PC-3 (cell line): ENCODE data around the gene FOXM1.

Experiments used
- EZH2phosphoT487 ChIP-seq: fragments of 300-600 bp; sonication (generic); IDR thresholded peaks from 2 replicates; pipeline ENCODE4 v1.6.1; 2018; ENCODE audit warnings: mild to moderate bottlenecking, antibody characterized with exemption, low read length, borderline replicate concordance
- TF ChIP-seq, protein P1 (sequence below): fragments of 300-600 bp; sonication (generic); conservative IDR thresholded peaks from 2 replicates; pipeline ENCODE4 v1.5.1; 2017; ENCODE audit warnings: antibody characterized with exemption, low read depth, mild to moderate bottlenecking, low read length

DNA sequence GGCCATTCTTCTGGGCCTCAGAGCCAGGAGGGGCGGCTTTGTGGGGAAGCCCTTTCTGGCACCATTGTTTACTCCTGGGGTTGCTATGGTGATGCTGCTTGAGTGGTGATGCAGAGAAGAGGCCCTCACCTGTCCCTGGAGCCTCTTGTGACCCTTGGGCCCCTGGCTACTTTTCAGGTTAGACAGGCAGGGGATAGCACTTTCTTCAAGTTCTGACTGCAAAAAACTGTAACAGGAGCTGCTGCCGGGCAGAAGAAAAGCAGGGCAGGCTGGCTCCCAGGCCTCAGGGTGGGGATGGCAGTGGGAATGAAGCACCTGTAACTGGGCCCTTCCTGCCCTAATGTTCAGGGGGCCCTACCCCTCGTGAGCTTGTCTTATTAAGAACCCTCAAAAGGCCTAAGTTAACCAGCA, 19.9 kb downstream of the FOXM1 start, which contains the start of gene TEX52:
- TF ChIP-seq, protein P1, sequence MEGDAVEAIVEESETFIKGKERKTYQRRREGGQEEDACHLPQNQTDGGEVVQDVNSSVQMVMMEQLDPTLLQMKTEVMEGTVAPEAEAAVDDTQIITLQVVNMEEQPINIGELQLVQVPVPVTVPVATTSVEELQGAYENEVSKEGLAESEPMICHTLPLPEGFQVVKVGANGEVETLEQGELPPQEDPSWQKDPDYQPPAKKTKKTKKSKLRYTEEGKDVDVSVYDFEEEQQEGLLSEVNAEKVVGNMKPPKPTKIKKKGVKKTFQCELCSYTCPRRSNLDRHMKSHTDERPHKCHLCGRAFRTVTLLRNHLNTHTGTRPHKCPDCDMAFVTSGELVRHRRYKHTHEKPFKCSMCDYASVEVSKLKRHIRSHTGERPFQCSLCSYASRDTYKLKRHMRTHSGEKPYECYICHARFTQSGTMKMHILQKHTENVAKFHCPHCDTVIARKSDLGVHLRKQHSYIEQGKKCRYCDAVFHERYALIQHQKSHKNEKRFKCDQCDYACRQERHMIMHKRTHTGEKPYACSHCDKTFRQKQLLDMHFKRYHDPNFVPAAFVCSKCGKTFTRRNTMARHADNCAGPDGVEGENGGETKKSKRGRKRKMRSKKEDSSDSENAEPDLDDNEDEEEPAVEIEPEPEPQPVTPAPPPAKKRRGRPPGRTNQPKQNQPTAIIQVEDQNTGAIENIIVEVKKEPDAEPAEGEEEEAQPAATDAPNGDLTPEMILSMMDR, result no peak
- TF ChIP-seq EZH2phosphoT487, result no peak
